ENCODE data around the gene LCMT1. TPM values are rescaled to one million over a fixed set of nuclear protein-coding genes. Genes with fewer than 3 reads are reported as not detected.
A peak's percentile ranks its signal among the peaks of the same experiment; 100 is the strongest.
"Not testable (repeated sequence)": the region's sequence is repeated elsewhere in the genome, so short reads cannot be mapped to it uniquely, and the experiment has no call there.

Gene LCMT1
- total RNA-seq, result 10 to 100 TPM; 41.7 to 55.7 (median 55.7) TPM
- long read RNA-seq, donor 1, transcript LCMT1-201 (12 exons, 1,529 nt), result minor isoform, 15 of 53 reads
- long read RNA-seq, donor 1, transcript LCMT1-203 (11 exons, 1,368 nt), result major isoform, 28 of 53 reads
- long read RNA-seq, donor 1, partial matches to known transcripts, result 0 of 53 reads
- long read RNA-seq, donor 1, other reads (novel, unspliced or antisense), result 10 of 53 reads
- long read RNA-seq, donor 2, transcript LCMT1-203 (11 exons, 1,368 nt), result major isoform, 35 of 74 reads
- long read RNA-seq, donor 2, transcript LCMT1-201 (12 exons, 1,529 nt), result minor isoform, 15 of 74 reads
- long read RNA-seq, donor 2, partial matches to known transcripts, result 1 of 74 reads
- long read RNA-seq, donor 2, other reads (novel, unspliced or antisense), result 19 of 74 reads

- ATAC-seq, result peak; percentile 88
- peaks cover 40% of the 10 kb centered on the region for H3K4me1 ChIP-seq (ENCODE audit: low read depth)
- TF ChIP-seq CTCF (IDR thresholded peaks at IDR 0.05), result no peak
- DNase-seq, result peak; percentile 91 to 96 (median 94)
- intact Hi-C loops (cut with DNase I, micrococcal nuclease), result no loop called here
- H3K9me3 ChIP-seq, result no peaks in the 10 kb centered on the region
- H3K4me3 ChIP-seq, result peak within 1 kb of the TSS; percentile 56
- peaks cover 4% of the 10 kb centered on the region for H3K36me3 ChIP-seq (ENCODE audit: low read depth)
These were observed at the start of gene LCMT1 for GRCh38 chr16:25111403-25112166. TSS of gene LCMT1 (plus strand) at chr16:25111742. CDS start at chr16:25111884, 142 bp downstream.

GRCh38 chr16:25063102-25063501, 48.4 kb upstream of the LCMT1 start:
- intact Hi-C loops (cut with DNase I, micrococcal nuclease), result no loop called here
- ATAC-seq (no peak), DNase-seq (no peak)
- H3K4me3 ChIP-seq, result no peak overlapping the region
- peaks cover 9% of the 10 kb centered on the region for H3K4me1 ChIP-seq (ENCODE audit: low read depth)
- H3K36me3 ChIP-seq (ENCODE audit: low read depth), result no peaks in the 10 kb centered on the region
- H3K9me3 ChIP-seq, result no peaks in the 10 kb centered on the region
- TF ChIP-seq CTCF (IDR thresholded peaks at IDR 0.05), result no peak

GRCh38 chr16:25063865-25064264, 47.7 kb upstream of the LCMT1 start:
- ATAC-seq, result no peak
- intact Hi-C loops (cut with DNase I, micrococcal nuclease), result no loop called here

DNA sequence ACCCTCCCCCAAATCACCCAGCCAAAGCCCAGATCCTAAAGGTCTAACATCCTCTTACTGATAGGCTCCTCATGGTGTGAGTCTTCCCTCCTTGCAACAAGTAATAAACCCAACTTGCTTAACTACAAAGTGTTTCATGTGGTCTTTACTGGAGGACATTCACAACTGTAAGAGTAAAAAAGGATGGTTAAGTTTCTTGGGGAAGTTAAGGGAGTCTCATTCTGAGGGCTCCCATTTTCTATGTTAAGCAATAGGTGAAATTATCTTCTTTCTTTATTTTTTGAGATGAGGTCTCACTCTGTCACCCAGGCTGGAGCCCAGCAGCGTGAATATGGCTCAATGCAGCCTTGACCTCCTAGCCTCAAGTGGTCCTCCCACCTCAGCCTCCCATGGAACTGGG, 47.3 kb upstream of the LCMT1 start:
- ATAC-seq; H3K4me1 ChIP-seq (ENCODE audit: low read depth); H3K9me3 ChIP-seq; H3K4me3 ChIP-seq; H3K36me3 ChIP-seq (ENCODE audit: low read depth); intact Hi-C loops (cut with DNase I, micrococcal nuclease); DNase-seq: not testable (repeated sequence)

More at GRCh38 chr16:25063865-25064264, 47.7 kb upstream of the LCMT1 start:
- TF ChIP-seq CTCF (IDR thresholded peaks at IDR 0.05), result no peak
- H3K4me1 ChIP-seq (ENCODE audit: low read depth), result peaks cover 9% of the 10 kb centered on the region
- H3K9me3 ChIP-seq, result no peaks in the 10 kb centered on the region
- DNase-seq, result no peak
- H3K36me3 ChIP-seq (ENCODE audit: low read depth), result no peaks in the 10 kb centered on the region
- H3K4me3 ChIP-seq, result no peak overlapping the region

- TF ChIP-seq CTCF (IDR thresholded peaks at IDR 0.05), result no peak
- DNase-seq (no peak), ATAC-seq (no peak)
- Histone ChIP-seq H3K4me1 (ENCODE audit: low read depth) (peaks cover 9% of the 10 kb centered on the region), H3K4me3 (no peak overlapping the region), H3K9me3 (no peaks in the 10 kb centered on the region), H3K36me3 (ENCODE audit: low read depth) (no peaks in the 10 kb centered on the region)
- intact Hi-C loops (cut with DNase I, micrococcal nuclease), result no loop called here
These were observed 46.6 kb upstream of the LCMT1 start for GRCh38 chr16:25064937-25065336.

GRCh38 chr16:25065899-25066298, 45.6 kb upstream of the LCMT1 start:
- intact Hi-C loops (cut with DNase I, micrococcal nuclease), result no loop called here
- DNase-seq (peak in 2 of 3 donors; percentile 19 to 42), ATAC-seq (no peak)
- Histone ChIP-seq H3K36me3 (ENCODE audit: low read depth) (no peaks in the 10 kb centered on the region), H3K4me3 (no peak overlapping the region), H3K4me1 (ENCODE audit: low read depth) (peaks cover 9% of the 10 kb centered on the region), H3K9me3 (no peaks in the 10 kb centered on the region)
- TF ChIP-seq CTCF (IDR thresholded peaks at IDR 0.05), result no peak
